ENCODE results near the gene ZIM2.
"Not testable (repeated sequence)": the region's sequence is repeated elsewhere in the genome, so short reads cannot be mapped to it uniquely, and the experiment has no call there.

Gene ZIM2

GRCh38 chr19:56840451-56841192, at the start of gene ZIM2, which contains the start of gene PEG3:
TSS of gene ZIM2 (minus strand) at chr19:56840726. CDS start at chr19:56824277, 16,449 bp downstream.
TSS of gene PEG3 (minus strand) at chr19:56840726. CDS start at chr19:56824655, 16,071 bp downstream.
- DNase-seq (ENCODE audit: low read depth in 2 of 2) = no peak

GRCh38 chr19:56885173-56885985, 44.9 kb upstream of the ZIM2 start:
- no peak for DNase-seq (ENCODE audit: low read depth in 2 of 2)

- DNase-seq (ENCODE audit: low read depth in 2 of 2) = no peak
These were observed 43.9 kb upstream of the ZIM2 start for GRCh38 chr19:56884441-56884840.

- DNase-seq (ENCODE audit: low read depth in 2 of 2) = no peak
These were observed 40.2 kb upstream of the ZIM2 start for GRCh38 chr19:56880592-56881190.

- no peak for DNase-seq (ENCODE audit: low read depth in 2 of 2)
These were observed 36.7 kb upstream of the ZIM2 start for GRCh38 chr19:56877069-56877715.

GRCh38 chr19:56875717-56876116, 35.2 kb upstream of the ZIM2 start:
- no peak for DNase-seq (ENCODE audit: low read depth in 2 of 2)

GRCh38 chr19:56874530-56874929, 34.0 kb upstream of the ZIM2 start:
- no peak for DNase-seq (ENCODE audit: low read depth in 2 of 2)

GRCh38 chr19:56873493-56873892, 33.0 kb upstream of the ZIM2 start:
- no peak for DNase-seq (ENCODE audit: low read depth in 2 of 2)

- no peak for DNase-seq (ENCODE audit: low read depth in 2 of 2)
These were observed 29.4 kb upstream of the ZIM2 start for GRCh38 chr19:56869886-56870285.

GRCh38 chr19:56868446-56868845, 27.9 kb upstream of the ZIM2 start:
- no peak for DNase-seq (ENCODE audit: low read depth in 2 of 2)

GRCh38 chr19:56866538-56866937, 26.0 kb upstream of the ZIM2 start:
- DNase-seq (ENCODE audit: low read depth in 2 of 2) = no peak

- DNase-seq (ENCODE audit: low read depth in 2 of 2) = no peak
These were observed 24.1 kb upstream of the ZIM2 start for GRCh38 chr19:56864443-56865125.

- DNase-seq (ENCODE audit: low read depth in 2 of 2) = no peak
These were observed 22.2 kb upstream of the ZIM2 start for GRCh38 chr19:56862741-56863140.

- not testable (repeated sequence) for DNase-seq (ENCODE audit: low read depth in 2 of 2)
These were observed 19.9 kb upstream of the ZIM2 start for GRCh38 chr19:56860409-56860808.

GRCh38 chr19:56858026-56858425, 17.5 kb upstream of the ZIM2 start:
- DNase-seq (ENCODE audit: low read depth in 2 of 2) = no peak

- no peak for DNase-seq (ENCODE audit: low read depth in 2 of 2)
These were observed 16.3 kb upstream of the ZIM2 start for GRCh38 chr19:56856822-56857221.

GRCh38 chr19:56852361-56852760, 11.8 kb upstream of the ZIM2 start:
- DNase-seq (ENCODE audit: low read depth in 2 of 2) = not testable (repeated sequence)

- no peak for DNase-seq (ENCODE audit: low read depth in 2 of 2)
These were observed 7.6 kb upstream of the ZIM2 start for GRCh38 chr19:56848166-56848565.

GRCh38 chr19:56842412-56842811, 1.9 kb upstream of the ZIM2 start:
- DNase-seq (ENCODE audit: low read depth in 2 of 2) = no peak

GRCh38 chr19:56841193-56841543, 642 bp upstream of the ZIM2 start:
- DNase-seq (ENCODE audit: low read depth in 2 of 2) = no peak

- DNase-seq (ENCODE audit: low read depth in 2 of 2) = no peak
These were observed 675 bp downstream of the ZIM2 start for GRCh38 chr19:56839652-56840450.

Measured in activated CD8-positive, alpha-beta memory T cell treated with anti-CD3 and anti-CD28 coated beads for 4 hours (primary cell).